Measurements from ENCODE around the gene SLC44A1.
A peak's percentile ranks its signal among the peaks of the same experiment; 100 is the strongest.

SLC44A1 gene

GRCh38 chr9:105328872-105329718 is 84.6 kb downstream of the SLC44A1 start:
- no peak overlapping the region for H3K4me3 ChIP-seq (replicated peaks in 1 of 2; ENCODE audit: low read depth in 2 of 2, low read length in 2 of 2)
- no peak for TF ChIP-seq CTCF (IDR thresholded peaks at IDR 0.05; ENCODE audit: low read depth, low read length)
- DNase-seq (ENCODE audit: low read depth in 2 of 2) = no peak

- TF ChIP-seq CTCF (IDR thresholded peaks at IDR 0.05; ENCODE audit: low read depth, low read length) = no peak
- DNase-seq (ENCODE audit: low read depth in 2 of 2) = peak; percentile 37 to 55
- no peak overlapping the region for H3K4me3 ChIP-seq (replicated peaks in 1 of 2; ENCODE audit: low read depth in 2 of 2, low read length in 2 of 2)
These were observed 85.2 kb downstream of the SLC44A1 start for GRCh38 chr9:105329719-105330062.

GRCh38 chr9:105330201-105330600 is 85.8 kb downstream of the SLC44A1 start:
- DNase-seq (ENCODE audit: low read depth in 2 of 2) = peak in 1 of 2 donors; percentile 43
- no peak overlapping the region for H3K4me3 ChIP-seq (replicated peaks in 1 of 2; ENCODE audit: low read depth in 2 of 2, low read length in 2 of 2)
- no peak for TF ChIP-seq CTCF (IDR thresholded peaks at IDR 0.05; ENCODE audit: low read depth, low read length)

- no peak for DNase-seq (ENCODE audit: low read depth in 2 of 2)
- no peak for TF ChIP-seq CTCF (IDR thresholded peaks at IDR 0.05; ENCODE audit: low read depth, low read length)
- no peak overlapping the region for H3K4me3 ChIP-seq (replicated peaks in 1 of 2; ENCODE audit: low read depth in 2 of 2, low read length in 2 of 2)
These were observed 86.3 kb downstream of the SLC44A1 start for GRCh38 chr9:105330755-105331154.

GRCh38 chr9:105331160-105331559 is 86.7 kb downstream of the SLC44A1 start:
- no peak for TF ChIP-seq CTCF (IDR thresholded peaks at IDR 0.05; ENCODE audit: low read depth, low read length)
- H3K4me3 ChIP-seq (replicated peaks in 1 of 2; ENCODE audit: low read depth in 2 of 2, low read length in 2 of 2) = no peak overlapping the region
- no peak for DNase-seq (ENCODE audit: low read depth in 2 of 2)

- DNase-seq (ENCODE audit: low read depth in 2 of 2) = no peak
- H3K4me3 ChIP-seq (replicated peaks in 1 of 2; ENCODE audit: low read depth in 2 of 2, low read length in 2 of 2) = no peak overlapping the region
- no peak for TF ChIP-seq CTCF (IDR thresholded peaks at IDR 0.05; ENCODE audit: low read depth, low read length)
These were observed 87.3 kb downstream of the SLC44A1 start for GRCh38 chr9:105331755-105332154.

GRCh38 chr9:105332471-105332870 is 88.0 kb downstream of the SLC44A1 start:
- TF ChIP-seq CTCF (IDR thresholded peaks at IDR 0.05; ENCODE audit: low read depth, low read length) = no peak

More at GRCh38 chr9:105332471-105332870, 88.0 kb downstream of the SLC44A1 start:
- H3K4me3 ChIP-seq (replicated peaks in 1 of 2; ENCODE audit: low read depth in 2 of 2, low read length in 2 of 2) = no peak overlapping the region
- peak; percentile 56 to 86 for DNase-seq (ENCODE audit: low read depth in 2 of 2)
